Raji (cell line): ENCODE results near the gene POMP.

ENCODE experiments used
- POLR2A ChIP-seq: IDR thresholded peaks from 2 replicates; pipeline ENCODE4 v1.6.1; 2011; ENCODE audit warnings: low read depth, low read length, control low read depth; ENCODE audit not compliant: insufficient read depth

POMP gene, protein sequence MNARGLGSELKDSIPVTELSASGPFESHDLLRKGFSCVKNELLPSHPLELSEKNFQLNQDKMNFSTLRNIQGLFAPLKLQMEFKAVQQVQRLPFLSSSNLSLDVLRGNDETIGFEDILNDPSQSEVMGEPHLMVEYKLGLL

DNA sequence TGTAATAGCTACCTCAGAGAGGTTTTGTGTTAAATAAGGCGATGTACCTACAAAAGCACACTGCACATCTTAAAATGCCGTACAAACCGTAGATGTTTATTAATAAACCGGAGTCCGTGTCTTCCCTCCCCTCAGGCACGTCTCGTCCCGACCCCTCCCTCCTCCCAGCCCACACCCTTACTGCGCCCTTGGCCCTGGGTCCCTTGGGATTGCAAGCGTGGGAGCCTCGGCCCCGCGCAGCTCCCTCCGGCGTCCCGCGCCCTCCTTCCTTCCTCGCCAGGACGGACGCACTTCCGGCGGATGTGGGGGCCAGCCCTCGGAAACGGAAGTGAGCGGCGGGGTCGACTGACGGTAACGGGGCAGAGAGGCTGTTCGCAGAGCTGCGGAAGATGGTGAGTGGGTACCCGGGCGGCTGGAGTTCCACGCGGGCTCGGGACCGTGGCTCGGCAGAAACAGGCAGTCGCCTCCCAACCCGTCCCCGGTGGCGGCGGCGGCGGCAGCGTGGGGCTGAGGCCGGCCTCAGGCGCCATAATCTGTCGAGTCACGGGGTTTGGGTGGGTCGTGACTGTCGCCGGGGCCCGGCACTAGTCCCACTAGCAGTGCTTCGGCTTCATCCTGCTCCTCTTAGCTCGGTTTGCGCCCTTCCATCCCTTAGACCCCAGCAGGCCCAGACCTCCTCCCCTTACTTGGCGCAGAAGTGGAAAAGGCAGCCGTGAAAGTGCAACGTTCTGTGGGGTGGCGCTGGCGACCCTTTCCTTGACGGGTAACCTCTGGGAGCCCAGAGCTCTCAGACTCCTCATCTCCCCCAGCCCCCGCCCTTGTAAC, at the start of gene POMP:
Gene POMP (plus strand): TSS at position 335 of the 825 bp plus-strand sequence. CDS start 55 bp downstream, at position 390.
- TF ChIP-seq POLR2A = no peak; the same call in none of the 2 replicates

DNA sequence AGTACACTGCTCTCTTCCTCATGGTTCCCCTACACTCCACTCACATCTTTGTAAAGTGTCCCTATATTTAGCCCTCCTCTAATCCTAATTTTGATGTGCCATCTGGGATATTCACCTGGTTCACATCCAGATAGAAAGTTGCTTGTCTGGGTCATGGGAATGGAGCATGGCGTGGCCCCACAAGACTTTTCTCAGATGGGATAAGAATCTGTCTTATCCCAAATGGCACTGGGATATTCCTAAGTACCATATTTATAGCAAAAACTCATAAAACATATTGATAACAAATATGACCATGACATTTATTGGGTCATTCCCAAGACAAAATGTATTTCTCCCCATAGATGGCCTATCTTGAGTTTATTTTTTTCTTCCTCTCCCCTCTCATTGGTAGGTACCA, 49.5 kb upstream of the POMP start:
- no peak for TF ChIP-seq POLR2A

DNA sequence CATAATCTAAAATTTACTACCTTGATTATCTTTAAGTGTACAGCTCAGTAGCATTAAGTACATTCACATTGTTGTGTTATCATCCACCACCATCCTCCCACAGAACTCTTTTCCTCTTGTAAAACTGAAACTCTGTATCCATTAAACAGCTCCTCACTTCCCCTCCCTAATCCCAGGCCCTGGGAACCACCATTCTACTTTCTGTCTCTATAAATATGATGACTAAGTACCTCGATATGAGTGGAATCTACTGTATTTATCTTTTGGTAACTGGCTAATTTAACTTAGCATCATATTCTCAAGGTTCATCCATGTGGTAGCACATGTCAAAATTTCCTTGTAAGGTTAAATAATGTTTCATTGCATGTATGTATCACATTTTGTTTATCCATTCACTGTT, 49.0 kb upstream of the POMP start:
- TF ChIP-seq POLR2A = no peak

DNA sequence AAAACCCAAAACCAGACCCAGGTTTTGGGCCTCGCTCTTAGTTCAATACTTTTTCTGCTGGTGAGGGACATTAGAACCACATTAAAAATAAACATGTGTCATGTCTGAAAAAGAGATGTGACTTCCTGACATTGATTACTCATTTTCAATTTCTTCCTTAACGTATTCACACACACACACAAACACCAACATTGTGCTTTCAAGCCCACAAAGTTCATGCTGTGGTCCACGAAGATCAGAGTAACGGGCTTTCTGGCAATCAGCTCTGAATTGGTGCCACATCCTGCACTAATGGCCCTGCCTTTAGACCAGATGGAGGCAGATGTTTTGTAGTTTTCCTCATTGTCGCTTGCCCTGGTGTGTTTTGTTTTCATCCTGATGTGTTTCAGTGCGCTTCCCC, 47.9 kb upstream of the POMP start:
- no peak for TF ChIP-seq POLR2A

DNA sequence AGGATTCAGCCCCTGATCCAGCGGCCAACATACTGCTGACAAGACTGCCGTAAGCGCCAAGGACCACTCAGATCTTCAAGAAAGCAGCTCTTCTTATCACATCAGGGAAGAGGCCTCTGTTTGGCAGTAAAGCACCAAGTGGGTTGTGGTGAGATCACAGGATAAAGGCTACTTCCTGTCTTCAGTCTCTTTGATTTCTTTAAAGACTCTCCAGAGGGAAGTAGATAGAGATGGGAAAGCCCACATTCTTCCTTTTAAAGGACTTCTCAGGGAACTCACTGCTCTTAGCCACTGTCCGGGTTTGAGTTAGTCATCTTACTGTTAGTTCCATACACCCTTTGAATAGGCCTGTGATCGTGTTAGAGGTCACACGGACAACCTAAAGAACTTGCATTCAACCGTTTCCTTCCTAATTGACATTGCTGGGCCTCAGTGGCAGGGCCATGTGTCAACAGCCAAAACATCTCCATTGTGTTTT, 47.2 kb upstream of the POMP start:
- TF ChIP-seq POLR2A = no peak

DNA sequence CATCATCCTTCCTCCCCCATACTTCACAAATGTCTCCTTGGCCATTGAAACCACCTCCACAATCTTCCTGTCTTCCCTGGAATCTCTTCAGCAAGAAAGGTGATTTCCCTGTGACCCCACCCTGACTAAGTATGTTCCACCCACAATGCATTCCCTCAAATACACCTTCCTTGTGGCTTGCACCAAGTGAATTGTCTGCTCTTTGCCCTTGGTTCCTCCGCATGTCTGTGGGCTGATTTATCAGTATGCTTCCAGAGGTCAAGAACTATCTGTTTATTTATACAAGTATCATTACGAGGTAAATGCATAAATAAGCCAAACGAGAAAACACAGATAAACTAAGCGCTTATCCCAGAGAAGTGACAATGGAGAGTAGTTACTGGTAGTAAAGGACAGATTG, 45.4 kb upstream of the POMP start:
- no peak for TF ChIP-seq POLR2A

DNA sequence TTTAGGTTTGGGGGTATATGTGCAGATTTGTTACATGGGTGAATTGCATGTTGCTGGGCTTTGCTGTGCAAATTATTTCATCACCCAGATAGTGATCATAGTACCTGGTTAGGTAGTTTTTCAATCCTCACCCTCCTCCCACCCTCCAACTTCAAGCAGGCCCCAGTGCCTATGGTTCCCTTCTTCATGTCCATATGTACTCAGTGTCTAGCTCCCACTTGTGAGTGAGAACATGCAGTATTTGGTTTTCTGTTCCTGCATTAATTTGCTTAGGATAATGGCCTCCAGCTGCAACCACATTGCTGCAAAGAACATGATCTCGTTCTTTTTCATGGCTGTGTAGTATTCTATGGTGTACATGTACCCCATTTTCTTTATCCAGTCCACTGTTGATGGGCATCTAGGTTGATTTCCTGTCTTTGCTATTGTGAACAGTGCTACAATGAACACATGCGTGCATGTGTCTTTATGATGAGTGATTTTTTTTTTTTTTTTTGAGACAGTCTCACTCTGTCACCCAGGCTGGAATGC, 42.9 kb upstream of the POMP start:
- TF ChIP-seq POLR2A = no peak

DNA sequence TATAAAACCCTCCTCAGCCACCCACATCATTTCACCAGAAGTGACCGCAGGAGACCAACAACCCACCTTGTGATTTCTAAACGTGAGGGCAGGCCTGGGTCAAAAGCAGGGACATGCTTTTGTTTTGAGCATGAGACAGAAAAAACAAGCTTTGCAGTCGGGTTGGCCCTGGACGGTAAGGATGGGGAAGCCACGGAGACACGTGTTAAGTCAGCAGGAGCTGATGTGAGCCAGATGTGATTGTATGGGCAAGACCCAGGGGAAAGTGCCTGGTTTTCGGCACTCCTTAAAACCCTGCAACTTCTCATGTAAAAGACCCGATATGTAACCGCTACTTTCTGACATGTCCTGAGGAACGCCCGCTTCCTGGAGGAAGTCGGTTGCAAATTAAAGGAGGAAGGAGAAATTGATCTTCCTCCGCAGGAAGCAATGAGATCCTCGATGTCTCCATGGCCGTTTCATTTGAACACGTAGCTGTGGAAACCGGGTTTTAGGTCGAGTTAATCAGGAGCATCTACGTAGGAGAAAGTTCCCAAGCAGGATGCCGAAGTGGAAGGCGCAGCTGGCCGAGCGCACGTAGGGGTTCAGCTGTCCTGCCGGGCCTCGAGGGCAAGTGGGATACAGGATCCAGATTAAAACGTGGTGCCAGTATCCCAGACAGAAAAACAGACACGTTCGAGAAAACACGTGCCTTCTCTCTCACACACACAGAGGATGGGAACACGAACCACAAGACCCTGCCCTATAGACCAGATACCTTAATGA, 40.5 kb upstream of the POMP start:
- TF ChIP-seq POLR2A = no peak

DNA sequence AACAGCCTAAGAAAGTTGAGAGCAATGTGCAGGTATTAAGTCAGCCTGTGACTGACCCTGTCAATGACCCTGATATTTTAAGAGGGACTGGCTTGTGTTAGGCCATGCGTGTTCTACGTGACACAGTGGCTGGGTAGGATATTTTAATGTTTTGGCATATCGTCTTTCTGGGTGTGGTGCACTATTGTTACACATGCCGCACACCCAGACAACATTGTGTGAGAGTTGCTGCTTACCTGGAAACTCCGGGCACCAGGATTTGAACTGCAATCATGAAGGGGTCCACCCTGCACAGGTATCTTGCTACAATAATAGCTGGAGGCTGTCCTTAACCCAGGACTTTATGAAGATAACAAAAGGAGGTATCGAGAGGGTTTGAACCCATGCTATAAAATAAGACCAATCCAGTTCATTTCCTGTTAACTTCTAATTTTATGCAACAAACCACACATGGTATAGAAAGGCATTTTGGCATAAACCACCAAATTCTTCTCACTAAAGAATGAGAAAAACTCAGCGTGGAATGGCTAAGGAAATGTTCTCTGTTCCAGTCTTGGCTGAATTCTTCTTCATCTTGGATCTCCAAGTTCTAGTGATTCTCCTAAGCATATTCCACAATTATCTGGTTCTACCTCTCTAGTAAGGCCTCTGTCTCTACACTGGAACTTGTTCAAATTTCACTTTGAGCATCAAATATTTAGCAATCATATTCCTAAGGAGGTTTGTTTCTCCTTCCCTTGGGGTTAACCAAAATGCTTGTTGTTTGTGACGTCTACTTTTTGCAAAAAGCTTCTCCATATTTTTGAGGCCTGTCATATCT, 38.7 kb upstream of the POMP start:
- TF ChIP-seq POLR2A = no peak

DNA sequence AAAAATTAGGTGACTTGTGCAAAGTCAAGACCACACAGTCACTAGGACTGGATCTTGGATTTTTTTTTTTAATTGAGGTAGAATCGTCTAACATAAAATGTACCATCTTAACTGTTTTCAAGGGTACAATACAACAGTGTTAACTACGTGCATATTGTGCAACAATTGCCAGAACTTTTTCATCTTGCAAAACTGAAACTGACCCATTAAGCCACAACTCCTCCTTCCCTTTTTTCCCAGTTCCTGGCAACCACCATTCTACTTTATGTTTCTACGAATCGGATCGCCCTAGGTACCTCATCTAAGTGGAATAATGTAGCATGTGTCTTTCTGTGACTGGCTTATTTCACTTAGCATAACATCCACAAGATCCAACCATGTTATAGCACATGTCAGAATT, 37.5 kb upstream of the POMP start:
- no peak for TF ChIP-seq POLR2A

DNA sequence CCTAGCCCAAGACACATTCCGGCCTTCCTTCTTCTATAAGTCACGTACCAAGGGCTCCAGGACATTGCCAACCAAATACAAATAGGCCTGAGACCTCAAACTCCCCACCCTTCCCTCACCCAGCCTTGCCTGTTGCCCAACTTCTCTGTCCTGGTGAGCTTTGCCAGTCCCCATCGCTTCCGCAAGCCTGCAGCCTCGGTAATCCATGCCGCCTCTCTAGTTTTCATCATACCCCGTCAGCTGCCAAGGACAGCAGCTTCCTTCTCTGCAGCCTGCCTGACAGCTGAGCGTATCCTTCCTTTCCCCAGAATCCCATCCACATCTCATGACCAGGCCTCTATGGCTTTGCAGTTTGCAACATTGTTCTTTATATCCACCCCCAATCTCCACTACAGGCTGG, 36.6 kb upstream of the POMP start:
- no peak for TF ChIP-seq POLR2A

DNA sequence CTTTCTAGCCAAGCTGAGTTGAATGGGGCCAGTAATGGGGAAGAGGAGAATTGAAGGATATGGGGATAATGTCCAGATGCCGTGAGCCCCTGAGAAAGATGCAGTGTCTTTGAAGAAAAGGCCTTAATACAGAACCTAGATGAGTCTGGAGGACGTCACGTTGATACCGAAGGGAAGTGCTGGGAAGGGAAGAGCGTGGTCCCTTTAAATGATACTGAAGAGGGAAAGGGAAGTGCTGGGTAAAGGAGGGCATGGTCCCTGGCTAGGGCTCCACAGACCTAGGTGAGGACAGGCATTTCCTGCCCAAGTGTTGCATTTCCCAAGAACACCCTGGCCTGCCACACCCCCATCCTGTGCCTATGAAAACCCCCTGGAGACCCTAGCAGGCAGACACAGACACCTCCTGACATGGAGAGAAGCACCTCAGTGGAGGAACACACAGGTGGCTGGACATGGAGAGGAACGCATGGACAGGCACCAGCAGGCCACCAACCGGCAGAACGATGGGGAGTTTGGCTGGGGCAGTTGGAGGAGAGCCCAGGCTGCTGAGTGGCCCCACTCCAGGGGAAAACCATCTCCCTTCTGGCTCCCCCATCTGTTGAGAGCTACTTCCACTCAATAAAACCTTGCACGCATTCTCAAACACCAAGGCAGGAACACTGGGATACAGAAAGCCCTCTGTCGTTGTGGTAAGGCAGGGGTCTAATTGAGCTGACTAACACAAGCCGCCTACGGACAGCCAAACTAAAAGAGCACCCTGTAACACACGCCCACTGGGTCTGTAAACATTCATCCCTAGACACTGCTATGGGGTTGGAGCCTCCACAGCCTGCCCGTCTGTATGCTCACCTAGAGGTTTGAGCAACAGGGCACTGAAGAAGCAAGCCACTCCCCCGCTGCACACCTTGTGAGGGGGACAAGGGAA, 34.9 kb upstream of the POMP start:
- TF ChIP-seq POLR2A = no peak

DNA sequence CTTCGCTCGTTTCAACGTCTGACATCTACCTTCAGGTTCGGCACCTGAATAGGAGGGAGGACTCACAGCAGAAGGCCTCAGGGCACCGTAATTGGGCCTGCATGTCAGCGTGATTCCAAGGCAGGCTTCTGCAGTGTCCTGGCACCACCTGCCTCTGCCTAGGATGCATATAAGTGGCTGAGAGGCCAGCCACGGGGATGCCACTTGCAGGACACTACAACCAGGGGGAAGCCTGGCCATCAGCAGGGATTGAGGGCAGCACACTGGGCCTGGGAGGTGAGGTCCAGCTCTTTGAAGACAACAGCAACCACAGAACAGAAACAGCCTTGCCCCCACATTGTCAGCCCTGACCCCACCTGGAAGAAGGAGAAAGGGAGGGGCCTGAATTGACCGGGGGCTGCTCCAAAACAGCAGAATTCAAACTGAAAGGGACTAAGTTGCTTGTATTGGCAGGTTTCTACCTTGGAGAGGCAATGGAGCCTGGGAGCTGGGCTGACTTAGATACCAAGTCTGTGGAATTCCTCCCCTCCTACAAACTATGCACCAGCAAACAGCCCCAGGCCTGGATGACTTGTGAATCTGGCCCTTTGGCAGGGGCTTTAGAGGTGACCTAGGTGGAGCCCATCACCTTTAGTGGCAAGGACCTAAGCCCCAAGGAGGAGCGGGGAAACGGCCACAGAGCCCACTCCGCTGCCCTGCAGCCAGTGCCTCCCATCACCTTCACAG, 34.1 kb upstream of the POMP start:
- TF ChIP-seq POLR2A = no peak
